Endothelial cell of hepatic sinusoid (primary cell): ENCODE measurements around the gene FAM89B.

Experiments
- in situ Hi-C: cut with HindIII; loops from 2 replicates; pipeline ENCODE4 v1.10.0; 2017; ENCODE audit warnings: low sequenced_read_pairs

Gene FAM89B

DNA sequence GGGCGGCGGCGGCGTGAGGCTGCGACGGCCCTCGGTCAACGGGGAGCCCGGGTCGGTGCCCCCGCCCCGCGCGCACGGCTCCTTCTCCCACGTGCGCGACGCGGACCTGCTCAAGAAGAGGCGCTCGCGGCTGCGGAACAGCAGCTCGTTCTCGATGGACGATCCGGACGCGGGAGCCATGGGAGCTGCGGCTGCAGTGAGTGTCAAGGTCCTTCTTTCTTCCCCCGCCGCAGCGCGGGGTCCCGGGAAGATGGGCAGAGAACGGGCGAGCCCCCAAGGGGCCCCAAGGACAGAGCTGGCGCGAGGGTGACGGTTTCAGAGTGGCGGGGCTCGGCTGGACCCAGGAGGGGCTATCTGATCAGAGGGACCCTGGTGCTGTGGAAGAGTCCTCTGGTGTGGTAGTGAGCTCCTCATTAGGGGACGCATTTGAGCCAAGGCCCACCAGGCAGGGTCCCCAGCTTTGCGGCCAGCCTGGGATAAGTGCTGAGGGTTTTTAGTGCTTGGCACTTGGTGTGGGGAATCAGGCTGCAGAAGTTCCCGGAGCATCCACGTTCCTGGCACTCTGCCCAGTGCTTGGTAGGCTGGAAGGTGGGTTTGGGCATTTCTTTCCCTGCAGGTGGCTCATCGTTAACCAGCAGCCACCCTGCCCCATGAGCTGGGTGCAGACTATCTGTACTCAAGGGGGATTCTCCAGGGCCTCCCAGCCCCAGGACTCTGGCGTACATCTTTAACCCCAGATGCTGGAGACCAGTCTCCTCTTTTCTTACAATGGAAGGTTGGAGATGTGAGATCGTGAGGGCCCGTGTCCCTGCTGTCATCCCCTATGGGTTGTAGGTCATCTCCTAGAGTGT is 13.3 kb downstream of the FAM89B start:
- in situ Hi-C loops: no loop called here

DNA sequence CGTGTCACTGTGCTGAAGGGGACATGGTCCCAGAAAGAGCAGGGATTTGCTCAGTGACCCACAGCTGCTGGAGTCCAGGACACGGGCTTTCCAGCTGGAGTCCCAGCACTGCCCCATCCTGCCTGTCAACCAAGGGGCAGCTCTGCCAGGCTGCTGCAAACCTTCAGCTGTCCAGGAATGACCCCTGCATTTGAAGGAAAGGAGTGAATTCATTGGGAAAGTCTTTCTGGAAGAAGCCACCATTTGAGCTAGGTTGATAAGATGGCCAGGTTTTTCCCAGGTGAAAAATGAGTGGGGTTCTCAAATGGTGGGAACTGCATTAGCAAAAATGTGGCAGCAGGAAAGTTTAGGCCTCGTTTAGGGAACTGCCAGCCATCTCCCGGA is 13.9 kb downstream of the FAM89B start:
- in situ Hi-C loops: no loop called here

DNA sequence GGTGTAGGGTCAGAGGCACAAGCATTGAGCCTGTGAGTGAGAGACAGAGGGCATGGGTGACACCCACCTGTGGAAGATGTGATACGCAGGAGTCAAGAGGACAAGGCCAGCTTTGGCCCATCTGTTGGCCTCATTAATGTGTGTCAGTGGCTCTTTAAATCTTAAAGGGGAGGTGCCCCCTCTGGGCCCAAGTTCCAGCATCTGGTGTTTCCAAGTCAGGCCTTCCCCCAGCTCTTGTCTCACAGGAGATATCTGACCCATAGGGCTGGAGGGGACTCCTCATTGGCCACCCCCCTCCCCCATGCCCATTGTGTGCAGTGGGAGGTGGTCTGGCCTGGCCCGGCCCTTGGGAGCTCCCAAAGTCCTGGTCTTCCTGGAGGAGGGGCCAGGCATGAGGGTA is 14.3 kb downstream of the FAM89B start:
- in situ Hi-C loops: no loop called here

DNA sequence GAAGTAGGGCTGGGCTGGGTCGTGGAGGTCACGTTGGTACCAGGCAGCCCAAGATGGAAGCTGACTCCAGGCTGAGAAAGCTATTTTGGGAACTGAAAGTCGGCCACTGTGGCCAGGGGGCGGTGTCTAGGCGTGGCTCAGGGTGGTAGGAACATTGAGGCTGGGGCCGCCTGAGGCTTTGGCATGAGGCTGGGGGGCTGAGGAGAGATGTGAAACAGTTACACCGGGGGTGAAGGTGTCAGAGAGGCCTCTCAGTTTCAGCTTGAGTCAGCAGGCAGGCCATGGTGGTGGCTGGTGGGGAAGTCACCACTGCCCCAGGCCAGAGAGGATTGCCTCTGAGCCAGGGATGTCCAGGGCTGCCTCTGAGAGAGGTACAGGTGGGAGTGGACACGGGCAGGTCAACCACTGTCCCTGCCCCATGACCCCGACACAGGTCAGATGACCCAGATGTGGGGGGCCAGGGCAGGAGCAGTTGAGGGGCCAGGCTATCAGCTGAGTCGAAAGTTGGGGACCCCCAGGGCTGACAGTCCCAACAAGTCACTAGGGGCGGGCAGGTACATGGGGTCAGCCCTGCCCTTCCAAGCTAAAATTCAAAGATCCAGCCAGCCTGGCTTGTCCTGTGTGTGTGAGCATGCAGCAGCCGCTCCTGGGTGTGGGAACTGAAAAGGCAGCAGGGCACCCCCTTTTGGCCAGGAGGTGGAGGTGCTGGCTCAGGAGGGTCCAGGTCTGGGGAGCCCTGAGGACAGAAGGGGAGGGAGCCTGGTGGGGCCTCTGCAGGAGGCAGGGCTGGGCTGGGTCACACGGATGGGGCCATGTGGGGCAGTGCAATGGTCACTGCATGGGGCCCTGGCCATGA is 16.1 kb downstream of the FAM89B start:
- in situ Hi-C loops: no loop called here

DNA sequence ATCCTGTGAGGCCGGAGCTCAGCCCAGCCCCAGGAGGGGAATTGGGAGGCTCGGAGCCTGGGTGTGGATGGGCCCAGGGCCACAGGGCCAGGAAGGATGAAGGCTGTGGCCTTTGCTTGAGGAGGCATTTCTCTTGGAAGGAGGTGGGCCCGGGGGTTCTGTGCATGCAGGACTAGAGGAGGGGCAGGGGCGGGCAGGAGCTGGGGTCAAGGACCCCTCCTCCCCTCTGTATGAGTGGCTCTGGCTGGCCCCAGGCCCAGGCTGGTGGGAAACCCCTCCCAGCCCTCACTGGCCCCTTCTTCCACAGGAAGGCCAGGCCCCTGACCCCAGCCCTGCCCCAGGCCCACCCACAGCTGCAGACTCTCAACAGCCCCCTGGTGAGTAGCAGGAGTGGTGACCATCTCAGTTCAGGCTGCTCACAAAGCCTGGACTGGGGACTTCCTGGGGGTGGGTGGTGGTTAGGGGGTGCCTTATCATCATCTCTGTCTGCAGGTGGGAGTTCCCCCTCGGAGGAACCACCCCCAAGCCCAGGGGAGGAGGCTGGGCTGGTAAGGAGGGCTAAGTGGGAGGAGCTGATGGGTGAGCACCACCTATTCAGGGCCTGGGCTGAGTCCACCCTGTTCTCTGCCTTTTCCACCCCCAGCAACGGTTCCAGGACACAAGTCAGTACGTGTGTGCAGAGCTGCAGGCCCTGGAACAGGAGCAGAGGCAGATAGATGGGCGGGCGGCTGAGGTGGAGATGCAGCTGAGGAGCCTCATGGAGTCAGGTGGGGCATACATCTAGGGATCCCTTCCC is 17.3 kb downstream of the FAM89B start:
- in situ Hi-C loops: no loop called here

DNA sequence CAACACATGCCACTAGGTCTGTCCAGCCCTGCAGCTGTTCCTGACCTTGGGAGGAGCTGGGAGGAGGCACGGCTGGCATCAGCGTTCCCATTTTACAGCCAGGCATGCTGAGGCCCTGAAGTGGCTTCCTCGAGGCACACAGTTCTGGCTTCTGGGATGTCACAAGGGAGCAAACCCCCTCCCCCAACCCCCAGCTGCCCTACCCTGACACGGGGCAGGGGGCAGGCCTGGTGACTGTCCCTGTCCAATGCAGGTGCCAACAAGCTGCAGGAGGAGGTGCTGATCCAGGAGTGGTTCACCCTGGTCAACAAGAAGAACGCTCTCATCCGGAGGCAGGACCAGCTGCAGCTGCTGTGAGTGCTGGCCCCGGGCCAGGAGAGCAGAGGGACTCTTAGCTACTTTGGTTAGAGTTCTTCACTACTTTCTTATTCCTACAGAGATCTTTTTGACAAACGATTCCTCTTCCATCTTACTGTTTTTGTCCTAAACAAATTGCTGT is 18.0 kb downstream of the FAM89B start:
- in situ Hi-C loops: no loop called here

DNA sequence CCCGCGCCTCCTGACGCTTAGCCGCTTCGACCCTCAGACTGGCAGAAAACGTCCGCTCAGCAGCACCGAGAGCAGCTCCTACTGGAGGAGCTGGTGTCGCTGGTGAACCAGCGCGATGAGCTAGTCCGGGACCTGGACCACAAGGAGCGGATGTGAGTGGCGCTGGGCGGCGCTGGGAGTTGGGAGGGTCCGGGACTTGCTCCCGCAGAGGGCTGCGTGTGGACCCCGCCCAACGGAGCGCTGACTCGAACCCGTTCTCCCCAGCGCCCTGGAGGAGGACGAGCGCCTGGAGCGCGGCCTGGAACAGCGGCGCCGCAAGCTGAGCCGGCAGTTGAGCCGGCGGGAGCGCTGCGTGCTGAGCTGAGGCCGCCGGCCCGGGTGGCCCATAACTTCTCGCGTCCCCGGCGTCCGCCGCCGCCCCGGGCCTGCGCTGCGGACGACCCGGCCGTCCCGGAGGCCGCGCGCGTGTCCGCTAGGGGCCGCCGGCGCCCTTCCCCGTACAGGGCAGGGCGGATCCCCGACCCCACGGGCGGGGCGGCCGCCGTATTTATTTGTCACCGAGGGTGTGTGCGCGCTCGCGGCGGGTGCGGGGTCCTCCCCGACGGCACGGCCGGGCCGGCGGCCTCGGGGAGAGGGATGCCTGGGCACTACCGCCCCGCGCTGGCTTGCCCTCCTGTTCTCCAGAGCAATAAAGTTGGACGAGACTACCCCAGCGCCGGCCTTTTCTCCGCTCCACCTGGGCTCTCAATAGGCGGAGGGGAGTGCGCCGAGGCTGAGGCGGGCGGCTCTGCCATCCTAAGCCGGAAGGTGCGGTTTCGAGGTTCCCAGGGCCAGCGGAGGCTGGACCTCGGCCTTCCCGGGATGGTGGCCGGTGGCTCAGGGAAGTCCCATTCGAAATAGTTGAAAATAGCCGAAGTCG is 19.9 kb downstream of the FAM89B start:
- in situ Hi-C loops: no loop called here

DNA sequence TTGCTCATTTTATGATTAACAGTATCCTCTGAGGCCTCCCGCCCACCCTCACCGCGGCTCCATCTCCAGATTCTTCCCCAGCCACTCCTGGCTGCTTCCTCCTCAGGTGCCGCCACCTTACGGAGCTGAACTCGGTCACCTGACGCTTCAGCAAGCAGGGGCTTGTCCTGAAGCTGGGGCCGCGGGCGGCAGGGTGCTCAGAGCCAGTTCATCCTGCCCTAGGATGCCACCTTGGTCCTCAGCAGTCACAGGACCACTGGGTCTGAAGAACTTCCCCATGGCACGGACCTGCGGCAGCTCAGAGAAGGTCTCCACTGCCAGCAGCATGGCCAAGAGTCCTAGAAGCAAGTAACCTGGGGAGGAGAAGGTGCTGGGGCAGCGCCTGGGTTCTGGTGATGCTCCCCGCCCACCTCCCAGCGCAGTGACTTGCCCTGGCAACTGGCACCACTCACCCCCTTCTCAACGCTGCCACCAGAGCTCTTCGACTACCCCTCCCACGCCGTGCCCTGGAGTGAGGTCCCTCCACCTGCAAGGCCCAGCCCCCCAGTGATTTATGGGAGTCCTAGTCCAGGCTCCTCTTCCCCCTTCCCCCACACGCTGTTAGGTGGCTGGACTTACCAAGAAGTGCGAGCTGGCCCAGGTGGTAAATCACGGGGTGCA is 20.6 kb downstream of the FAM89B start:
- in situ Hi-C loops: no loop called here

DNA sequence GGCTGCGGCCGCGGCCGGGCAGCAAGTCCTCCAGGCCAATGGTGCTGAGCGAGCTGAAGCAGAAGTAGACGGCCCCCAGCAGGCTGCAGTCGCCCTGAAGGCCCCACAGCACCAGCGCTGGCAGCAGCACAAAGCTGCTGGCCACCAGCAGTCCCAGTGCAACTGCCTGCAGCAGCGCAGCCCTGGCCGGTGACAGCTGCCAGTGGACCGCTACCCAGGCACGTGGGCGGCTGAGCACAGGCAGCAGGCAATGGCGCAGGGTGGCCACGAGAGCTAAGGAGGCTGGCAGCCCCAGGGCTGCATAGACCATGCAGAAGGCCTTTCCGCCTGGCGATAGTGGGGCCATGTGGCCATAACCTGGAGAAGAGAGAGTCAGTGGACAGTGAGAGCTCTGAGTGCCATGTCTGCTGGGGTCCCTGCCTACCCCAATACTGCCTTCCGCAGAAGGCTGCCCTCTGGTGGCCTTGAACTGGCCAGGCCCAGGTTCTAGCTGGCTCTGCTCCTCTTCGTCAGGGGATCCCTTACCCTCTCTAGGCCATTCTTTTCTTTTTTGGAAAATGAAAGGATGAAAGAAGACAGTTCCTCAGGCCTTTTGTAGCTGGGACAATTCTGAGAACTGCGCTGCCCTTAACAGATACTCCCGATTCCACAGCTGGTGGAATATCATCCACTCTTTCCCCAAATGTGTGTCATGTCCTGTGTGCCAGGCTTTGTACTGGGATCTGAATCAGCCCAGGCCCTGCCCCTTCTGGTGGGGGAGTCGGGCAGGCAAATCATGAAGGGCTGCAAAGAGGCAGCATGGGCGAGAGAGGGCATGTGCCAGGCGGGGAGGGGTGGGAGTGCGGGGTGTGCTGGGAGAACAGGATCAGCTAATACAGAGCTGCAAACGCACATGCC is 21.4 kb downstream of the FAM89B start:
- in situ Hi-C loops: no loop called here

DNA sequence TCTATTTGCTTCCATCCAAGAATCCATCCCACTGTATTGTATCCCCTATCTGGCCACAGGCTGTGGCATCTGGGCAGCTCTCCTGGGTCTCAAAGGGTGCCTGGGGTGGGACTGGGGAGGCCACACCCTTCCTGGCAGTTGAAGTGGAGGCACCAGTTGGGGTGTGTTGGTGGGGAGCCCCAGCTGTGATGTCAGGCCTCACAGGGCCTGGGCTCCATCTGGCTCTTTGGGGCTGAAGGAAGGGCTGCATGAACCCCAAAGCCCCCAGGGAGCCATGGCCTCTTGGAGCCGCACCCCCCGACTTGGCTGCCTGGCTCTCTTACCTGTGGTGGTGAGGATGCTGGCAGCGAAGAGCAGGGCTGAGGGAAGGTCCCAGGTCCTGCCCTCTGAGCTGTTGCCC is 22.8 kb downstream of the FAM89B start:
- in situ Hi-C loops: no loop called here

DNA sequence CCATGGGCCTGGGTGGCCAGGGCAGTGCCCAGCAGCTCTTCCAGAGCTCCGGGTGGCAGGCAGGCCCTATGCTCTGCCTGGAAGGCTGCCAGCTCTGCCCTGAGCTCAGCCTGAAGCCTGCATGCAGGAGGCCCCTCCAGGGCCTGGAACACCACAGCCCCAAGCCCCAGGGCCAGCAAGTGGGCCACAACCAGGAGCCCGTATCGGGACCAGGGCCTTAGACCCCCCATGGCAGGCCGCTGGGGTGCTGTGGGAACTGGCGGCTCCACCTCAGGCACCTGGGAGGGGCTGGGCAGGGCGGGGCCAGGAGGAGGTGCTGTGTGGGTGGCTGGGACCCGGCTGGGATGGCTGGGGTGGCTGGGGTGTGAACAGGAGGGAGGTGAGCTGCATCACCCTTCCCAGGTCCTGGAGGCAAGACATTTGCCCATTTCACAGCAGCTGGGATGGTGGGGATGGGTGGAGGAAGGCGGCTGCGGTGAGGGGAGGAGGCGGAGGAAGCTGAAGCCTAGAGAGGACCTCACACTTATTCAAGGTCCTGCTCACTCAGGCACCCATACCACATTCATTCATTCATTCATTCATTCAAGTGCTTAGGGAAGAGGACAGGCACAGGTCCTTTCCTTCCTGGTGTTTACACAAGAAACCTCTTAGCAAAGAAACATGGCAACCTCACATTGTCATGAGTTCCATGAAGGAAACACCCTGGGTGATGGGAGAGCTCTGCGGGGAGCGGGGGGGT is 23.4 kb downstream of the FAM89B start, which contains the start of gene KCNK7:
Gene KCNK7, minus strand, starts transcription at position 258 of the 739 bp plus-strand sequence. Its CDS starts 28 bp downstream, at position 230.
- in situ Hi-C loops: no loop called here

DNA sequence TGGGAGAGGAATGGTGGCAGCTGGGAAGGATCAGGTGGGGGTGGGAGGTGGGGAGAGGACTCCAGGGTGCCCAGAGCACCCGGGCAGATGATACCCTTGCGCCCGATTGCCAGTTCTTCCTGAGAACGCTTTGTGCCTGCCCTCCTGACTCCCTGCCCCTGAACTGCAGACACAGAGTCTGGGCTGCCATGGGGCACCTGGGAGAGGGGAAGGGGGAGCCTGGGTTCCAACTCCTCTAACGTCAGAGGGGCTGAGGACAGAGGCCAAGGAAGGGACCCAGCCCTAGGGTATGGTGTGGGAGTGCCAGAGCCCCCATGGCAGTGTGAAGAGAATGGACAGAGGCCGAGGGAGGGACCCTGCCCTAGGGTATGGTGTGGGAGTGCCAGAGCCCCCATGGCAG is 24.2 kb downstream of the FAM89B start:
- in situ Hi-C loops: no loop called here

DNA sequence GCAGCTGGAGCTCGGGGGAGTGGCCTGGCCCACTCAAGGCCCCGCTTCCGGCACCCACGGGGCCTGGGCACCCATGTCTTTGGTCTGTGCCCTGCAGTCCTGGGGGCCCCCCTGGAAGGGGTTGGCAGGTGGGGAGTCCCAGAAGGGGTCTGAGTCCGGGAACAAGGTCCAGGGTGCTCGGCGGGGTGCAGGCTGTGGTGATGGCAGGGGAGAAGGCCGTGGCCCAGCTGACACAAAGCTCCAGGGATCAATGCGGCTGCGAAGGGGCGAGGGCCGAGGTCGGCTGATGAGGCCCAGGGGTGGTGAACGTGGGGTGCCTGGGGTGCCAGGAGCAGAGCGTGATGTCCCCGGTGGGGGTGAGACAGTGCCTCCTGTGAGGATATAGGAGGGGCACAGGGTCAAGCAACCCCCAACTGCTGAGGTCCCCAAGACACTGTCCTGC is 25.9 kb downstream of the FAM89B start:
- in situ Hi-C loops: no loop called here

DNA sequence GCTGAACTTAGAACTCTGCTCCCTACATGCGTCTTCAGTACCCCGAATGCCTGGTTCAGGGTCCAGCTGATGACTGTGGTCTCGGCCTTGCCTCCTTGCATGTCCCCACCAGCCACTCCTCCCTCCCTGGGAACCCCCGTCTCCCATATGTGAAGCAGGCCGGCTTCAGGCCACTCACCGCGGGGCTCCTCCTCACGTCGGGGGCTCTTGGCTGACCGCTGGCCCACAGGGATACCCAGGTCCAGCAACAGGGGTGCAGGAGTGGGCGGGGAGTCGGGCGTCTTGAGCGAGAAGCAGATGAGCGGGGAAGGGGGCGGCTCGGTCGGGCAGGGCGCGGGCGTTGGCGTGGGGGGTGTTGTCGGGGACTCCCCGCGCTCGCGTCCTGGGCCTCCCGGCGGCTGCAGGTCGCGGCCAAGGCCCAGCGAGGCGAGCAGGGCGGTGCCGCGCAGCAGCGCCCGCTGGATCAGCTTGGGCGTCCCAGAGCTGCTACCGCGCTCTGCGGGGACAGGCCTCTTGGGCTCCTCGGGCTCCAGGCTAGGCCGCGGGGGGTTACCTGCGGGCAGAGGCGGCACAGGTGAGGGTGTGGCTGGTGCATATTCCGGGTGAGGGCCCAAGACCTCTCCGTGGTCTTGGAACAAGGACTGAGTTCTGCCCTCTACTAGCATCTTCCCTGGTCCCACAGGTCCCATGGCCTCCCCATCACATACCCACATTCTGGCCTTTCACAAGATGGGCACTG is 27.0 kb downstream of the FAM89B start:
- in situ Hi-C loops: no loop called here

DNA sequence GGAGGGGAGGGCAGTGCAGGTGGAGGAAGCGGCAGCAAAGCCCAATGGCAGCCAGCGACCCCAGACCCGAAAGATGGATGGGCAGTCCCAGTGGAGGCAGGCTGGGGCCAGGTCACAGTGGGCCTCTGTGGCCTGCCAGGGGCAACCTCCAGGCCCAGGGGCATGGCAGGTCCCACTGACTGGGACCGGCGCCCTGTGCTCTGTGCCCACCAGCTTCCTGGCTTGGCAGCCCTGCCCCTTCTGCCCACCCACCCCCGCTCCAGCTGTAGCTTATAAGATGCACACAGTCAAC is 27.6 kb downstream of the FAM89B start:
- in situ Hi-C loops: loop anchor here (5.0 kb wide), 2 partner anchors 33 to 58 kb away; no protein-coding TSS in a partner anchor

DNA sequence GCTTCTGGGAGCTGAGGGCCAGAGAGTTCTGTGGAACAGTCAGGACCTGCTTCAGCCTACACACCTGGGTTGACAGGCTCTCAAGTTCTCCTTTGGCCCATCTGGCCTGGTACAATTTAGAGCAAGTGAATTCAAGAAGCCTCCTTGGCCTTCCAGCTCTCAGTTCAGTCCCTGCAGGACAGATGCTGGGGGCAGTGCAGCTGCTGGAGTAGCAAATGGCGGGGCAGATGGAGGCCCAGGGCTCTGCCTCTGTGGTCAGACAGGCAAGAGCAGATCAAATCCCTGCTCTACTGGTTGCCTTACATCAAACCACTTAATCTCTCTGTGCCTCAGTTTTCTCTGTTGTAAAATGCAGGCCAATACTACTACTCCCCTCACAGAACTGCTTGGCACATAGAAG is 31.9 kb downstream of the FAM89B start:
- in situ Hi-C loops: loop anchor here (5.0 kb wide), 2 partner anchors 37 to 62 kb away; no protein-coding TSS in a partner anchor
